Islet precursor cell (in vitro differentiated cells): ENCODE data around the gene BCL11A.

Source experiments
- DNase-seq: peaks from one replicate; pipeline ENCODE4 v3.0.0-alpha.2; 2018

Gene BCL11A

DNA sequence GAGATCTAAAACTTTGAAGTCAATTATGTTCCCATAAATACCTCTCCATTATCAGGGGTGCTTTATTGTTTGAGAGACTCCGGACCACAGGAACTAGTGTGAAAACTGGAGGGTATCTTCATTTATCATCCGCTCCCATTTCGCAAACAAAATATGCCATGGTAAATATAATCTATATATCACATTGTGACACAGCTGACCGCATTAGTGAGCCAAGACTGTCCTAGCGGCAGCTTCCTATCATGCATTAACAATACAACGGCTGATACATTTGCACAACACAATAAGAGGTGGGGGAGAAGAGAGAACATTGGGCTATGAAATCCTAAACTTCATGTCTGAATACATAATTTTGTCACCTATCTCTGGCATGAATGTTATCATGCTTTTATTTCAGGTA is 29.5 kb downstream of the BCL11A start:
- no peak for DNase-seq

DNA sequence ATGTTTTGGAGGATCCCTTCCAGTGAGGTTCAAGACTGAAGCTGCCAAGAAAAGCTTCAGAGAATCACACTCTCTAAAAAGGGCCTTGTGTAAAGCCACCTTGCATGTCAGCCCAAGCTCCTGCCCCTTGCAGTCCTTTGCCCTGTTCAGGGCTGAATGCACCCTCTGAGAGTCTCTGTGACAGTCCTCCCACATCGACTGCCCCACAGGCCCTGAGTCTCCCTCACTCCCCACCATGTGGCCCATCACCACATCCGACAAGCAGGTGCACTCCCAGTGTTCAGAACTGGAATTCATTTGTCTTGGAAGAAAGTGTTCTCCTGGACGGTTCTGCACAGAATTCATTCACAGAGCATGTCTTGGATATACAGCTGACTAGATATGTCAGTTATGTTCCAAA is 31.0 kb downstream of the BCL11A start:
- DNase-seq = no peak

DNA sequence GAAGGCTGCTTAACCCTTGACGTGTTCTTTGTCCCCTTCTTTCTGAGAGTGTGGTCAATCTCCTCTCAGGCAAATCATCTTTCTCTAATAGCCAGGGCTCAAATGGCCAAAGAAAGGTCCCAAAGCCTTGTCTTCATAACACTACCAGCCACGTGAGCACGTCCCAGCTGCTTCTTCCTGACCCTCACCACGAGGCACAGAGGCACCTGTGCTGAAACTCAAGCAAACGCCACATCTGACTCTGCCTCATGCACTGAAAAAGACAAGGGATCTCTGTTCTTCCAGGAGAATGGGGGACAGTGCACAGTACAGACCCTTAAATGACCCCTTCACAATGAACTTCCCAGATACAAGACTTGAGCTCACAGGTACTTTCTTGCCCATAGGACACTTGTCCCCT is 31.8 kb downstream of the BCL11A start:
- DNase-seq = no peak

DNA sequence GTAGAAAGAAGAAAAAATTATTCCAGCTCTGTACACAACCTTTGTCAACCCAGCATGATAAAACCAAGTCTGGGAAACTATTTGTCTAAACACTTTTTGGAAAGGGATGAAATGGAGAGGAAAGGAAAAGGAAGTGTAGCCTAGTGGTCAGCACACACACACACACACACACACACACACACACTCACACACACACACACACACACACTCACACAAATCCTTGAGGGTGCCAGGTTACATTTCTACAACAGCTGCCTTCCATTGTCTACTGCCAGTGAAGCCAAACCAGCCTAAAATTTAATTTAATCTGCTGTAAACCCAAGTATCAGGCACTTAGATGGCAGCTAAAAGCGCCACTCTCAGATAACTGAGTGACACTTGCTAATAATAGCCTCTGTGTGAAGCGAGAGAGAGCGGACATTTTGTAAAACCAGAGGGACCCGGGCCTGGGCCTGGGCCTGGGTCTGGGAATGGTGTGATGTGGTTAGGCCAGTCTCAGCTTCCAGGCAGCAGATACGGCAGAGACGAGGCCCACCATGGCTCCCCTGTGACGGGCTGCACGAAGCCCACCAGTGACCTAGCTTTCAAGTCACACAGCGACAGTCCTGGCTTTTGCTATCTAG is 32.4 kb downstream of the BCL11A start:
- no peak for DNase-seq

DNA sequence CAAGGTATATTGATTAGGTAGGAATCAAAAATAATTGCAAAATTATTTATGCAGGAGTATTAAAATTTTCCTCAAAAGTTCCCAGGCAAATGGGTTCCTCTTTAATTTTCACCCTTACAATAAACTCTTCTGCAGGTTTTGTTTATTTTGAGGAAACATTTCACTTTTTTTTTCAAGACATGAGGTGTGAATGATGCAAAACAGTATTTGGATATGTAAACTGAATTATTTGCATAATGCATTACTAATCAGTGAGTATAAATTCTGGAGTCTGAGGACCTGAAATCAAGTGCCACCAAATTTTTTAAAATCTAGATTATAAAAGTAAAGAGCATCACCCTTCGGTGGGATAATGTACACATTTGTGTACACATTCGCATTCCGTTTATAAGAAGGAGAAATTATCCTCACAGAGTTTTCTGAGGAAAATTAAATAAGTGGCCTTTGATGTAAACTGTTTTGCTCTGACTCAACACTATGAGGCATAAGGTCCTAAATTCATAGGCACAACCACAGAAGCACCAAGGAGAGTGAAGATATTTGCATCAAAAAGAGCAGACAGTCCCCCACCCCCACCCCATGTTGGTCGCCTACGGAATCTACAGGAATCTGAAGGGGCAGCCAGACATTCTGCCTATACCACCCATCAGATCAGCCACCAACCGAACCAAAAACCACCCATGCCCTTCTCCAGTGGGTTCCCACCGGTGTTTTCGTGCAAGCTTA is 33.1 kb downstream of the BCL11A start:
- no peak for DNase-seq

DNA sequence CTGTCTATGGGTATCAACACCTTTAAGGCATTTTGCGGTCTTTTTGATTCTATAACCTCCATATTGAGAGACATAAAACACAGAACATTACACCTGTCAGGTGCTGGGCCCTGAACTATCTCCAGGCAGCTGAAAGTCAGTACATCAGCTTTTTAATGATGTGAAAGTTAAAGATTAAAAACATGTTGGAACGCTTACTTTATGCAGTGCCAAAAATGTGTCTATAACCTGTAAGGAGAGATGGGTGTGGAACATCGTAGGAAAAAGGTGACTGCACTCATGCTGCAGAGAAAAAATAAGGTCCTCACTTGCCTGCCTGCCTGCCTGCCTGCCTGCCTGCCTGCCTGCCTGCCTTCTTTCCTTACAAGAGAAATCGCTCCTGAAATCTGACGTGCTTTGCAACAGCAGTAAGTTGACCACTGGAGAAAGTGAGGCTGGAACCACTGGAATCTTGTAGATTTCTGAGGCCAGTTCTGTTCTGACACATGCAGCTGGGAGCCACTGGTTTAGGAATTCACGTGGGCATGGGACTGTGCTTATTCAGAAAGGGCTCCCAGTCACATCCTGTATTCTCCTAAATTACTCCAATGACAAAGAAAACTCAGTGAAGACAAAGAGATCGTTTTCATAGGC is 34.1 kb downstream of the BCL11A start:
- DNase-seq = no peak

DNA sequence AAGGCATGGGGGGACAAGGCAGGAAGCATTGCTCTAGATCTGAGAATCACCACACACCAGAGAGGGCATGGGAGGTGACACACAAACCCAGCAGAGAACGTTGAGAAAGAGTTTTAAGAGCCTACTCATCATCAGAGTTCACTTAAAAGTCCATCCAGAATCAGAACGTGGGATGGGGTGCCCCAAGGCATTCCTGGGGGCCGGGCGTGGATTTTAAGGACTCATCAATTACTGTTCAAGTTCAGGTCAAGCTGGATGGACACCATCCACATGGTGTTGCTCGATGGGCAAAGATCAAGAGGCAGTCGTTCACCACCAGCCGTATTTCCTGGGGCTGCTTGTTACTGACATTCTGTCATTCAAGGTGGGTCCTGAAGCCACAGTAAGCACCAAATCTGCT is 34.9 kb downstream of the BCL11A start:
- DNase-seq = no peak

DNA sequence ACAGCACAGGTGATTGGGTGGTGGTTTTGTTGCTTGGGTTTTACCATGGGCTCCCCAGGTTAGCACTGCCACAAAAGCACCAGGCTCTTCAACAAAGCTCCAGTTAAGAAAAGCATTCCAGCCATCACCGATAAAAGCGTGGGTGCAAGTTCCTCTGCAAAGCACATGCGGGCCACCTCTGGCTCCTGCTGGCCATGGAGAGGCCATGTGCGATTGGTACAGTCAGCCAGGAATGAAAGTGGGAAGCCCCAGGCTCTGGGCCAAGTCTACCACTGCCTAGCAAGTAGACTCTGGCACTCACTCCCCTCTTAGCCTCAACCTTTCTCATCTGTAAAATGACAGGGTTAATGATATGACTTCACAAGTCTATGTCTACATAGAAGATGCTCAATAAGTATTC is 36.0 kb downstream of the BCL11A start:
- DNase-seq = no peak

DNA sequence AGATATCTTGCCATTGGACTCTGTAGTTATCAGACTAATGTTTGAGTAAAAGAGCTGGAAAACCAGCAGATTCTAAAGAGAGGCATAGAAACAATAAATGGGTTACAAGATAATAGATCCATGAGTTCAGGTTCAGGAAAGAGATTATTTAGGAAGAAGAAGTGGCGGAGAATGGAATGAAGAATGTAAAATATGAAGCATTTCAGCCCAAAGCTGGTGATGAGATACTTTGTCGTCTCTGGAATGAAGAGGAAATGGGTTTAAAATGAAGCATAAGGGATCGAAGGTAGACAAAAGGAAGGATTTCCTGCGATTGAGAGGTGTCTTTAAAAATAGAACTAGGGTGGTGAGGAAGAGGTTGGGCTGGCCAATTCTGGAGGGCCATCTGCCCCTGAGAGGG is 36.6 kb downstream of the BCL11A start:
- DNase-seq = no peak

DNA sequence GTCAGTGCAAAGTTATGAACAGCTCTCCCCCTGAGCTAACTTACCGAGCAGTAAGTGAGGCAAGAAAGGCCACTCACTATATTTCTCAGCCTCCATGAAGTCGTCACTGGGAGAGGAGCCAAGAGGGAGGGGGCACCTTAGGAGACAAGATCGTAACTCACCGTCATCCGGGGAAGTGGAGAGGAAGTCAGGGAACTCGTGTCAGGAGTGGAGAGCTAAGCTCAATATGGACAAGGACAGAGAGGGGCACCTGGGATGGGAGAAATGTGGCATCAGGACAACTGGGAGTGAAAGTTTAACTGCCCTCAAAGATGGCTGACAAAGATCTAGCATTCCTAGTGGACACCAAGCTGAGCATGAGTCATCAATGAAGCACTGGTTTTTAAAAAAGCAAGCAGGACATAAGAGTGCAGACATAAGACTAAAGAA is 37.1 kb downstream of the BCL11A start:
- DNase-seq = no peak

DNA sequence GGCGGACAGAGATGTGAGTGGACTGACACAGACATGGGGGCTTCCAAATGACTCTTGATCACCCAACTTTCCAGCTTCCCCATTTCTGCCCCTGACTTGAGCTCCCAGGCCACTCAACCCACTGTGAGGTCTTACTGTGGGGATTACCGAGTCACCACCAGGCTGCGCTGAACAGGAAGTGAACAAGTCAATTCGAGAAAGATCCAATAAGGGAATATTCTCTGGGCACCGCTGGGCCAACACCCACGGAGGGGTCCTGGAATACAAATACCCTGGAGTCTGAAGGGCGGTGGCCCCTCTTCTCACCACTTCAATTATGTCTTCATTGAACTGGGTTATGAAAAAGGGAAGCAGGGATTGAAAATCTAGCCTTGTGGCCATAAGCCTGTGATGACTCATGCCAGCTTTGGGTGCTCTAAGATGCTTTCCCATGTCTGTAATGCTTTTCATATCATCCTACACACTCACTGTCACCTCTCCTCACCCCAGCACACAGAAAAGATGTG is 37.7 kb downstream of the BCL11A start:
- no peak for DNase-seq

DNA sequence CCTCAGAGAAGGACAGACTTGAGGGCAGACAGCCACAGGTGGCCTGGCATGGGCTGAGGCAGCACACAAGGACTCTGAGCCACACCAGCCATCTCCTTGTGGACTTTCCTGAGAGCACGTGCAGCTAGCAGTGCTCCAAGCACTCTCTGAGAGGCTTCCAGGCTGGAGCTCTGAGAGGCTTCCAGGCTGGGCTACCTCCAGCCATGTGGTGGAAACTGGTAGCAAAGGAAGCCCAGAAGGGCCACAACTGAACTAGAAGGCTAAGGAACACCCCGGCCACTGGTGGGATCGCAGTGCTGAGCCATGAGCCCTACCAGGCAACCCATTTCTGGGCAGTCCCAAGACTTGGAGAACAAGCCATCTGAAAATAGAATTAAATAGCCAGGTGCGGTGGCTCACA is 39.5 kb downstream of the BCL11A start:
- no peak for DNase-seq

DNA sequence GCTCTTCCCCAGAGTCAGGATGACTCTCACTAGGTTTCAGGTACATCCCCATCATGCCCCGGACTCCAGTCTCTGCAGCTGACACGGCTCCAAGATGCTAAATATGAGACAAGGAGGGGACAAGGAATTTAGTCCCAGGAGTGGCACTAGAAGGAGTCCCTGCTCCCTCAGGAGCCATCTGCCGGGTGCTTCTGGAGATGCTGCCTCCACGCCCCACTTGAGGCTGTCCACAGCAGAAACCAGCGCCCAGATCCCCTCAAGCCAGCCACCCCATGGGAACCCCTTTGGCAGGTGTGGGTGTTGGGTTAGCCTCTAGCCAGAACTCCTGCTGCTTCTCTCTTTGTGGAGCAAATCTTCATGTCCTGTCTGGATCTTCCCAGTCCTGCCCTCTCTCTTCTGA is 40.3 kb downstream of the BCL11A start:
- DNase-seq = no peak

DNA sequence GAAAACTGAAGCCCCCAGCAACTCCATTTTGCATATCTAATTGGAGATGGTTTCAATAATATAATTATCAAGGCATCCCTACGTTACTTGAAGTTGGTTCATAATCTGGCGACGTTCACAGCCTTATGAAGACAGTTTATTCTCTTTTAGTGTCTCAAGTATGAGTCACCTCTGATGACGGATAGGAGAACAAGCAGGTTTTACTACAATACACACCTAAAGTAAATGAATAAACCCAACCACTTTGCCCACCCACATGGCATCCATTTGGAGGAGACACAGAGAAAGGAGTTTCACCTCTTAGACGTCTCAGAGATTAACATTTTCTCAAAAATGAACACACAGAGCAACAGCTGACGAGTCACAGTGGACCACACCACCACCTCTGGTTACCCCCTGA is 40.8 kb downstream of the BCL11A start:
- no peak for DNase-seq

DNA sequence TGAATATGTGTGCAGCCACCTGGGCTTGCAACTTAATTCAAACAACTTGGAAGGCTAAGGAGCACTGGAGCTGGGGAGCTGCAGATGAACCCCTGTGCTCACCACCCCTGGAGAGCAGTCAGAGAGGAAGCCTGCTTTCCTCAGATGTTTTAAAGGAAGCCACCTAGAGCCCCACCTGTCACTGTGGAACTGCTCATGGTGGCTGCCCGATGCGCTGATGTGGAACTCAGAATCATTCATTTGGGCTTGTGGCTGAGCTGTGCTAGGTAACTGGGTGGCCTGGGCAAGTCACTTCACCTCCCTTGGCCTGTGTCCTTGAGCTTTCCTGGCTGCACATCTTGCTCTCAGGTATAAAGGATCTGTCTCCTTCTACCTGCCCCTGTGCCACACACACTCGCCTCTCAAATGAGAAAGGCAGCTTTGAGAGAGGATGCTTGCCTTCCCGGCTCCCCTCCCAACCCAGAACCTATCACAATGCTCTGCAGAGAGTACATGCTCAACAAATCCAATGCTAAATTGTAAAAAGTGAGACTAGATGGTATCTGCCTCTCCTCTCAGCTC is 41.3 kb downstream of the BCL11A start:
- DNase-seq = no peak

DNA sequence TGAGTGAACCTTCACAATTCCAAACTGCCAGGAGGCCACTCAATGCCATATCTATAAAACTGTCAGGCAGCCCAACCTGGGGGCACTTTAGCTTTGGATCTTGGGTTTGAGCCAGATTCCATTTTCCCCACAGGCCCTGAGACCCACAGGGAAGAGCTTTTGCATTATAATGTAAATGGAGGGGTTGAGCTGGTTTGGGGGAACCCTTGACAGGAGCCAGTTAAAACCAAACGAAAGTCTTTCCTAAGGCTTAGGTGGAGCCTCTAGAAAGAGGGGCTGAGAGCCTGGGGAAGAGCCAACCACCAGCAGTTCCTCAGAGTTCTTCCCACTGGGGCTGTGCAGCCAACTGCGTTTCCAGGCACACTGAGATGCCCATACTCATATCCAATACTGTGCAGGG is 42.7 kb downstream of the BCL11A start:
- DNase-seq = no peak

DNA sequence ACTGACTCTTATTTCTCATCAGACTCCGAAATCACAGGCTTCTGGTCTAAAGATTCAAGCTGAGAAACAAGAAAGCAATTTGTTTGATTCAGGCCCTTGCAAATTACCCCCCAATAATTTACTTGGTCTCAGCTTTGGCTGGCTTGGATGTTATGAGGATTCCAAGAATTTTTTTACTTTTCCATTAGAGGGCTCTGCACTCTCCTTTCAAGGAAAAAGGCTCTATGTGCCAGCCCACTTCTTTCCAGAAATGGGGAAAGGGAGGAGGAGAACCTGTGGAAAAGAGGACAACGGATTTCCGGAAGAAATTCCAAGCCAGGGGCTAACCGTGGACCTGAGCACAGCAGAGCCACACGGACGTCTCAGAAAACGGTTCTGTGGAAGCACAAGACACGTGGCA is 44.4 kb downstream of the BCL11A start:
- DNase-seq = no peak

DNA sequence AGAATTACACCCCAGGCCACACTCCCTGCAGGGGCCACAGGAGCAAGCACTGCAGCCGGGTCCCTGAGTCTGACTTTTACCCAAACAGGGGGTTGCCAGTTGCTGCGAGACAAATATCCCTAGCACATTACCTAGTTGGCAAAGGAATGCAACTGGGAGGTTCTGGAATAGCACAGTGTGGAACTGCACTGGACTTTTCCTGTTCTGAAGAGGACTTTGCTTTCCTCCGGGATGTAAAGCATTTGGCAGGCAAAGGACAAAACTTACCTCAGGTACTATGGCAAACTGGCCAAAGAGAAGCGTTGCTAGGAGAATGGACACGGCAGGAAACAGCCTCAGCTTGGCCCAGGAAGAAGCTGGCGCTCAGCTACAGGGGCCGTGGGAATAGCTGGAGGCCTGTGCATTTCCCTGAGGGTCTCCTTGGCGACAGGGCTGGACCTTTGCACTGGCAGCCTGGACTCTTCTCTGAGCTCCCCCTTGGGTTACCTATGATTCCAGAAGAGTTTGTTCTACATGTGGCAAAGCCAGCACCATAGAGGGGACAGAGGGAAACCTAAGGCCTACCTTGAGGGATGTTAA is 45.0 kb downstream of the BCL11A start:
- no peak for DNase-seq

DNA sequence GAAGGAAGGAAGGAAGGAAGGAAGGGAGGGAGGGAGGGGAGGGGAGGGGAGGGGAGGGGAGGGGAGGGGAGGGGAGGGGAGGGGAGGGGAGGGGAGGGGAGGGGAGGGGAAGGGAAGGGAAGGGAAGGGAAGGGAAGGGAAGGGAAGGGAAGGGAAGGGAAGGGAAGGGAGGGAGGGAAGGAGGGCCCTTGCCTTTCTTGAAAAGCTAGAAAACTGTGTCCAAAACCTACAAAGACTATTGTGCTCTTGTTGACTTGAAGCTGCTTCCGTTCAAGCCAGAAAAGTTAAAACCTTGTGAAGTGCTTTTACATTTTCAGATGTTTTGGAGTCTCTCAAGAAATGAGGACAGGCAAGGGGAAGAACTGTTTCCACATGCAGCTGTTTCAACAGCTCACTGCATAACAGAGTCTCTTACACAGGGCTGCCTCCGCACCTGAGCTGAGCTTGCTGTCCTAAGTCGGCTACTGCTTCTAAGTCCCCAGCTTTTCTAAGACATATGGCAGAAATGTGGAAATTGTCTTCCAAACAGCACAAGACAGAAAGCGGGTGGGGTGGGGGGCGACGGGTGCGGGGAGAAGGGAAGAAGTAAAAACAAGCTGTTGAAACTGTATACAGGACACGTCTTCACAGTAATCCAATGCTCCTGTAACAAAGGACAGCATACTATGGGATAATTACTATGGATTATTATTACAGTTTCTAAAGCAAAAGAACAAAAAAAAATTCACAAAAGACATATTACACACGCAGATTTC is 46.1 kb downstream of the BCL11A start:
- DNase-seq = no peak

DNA sequence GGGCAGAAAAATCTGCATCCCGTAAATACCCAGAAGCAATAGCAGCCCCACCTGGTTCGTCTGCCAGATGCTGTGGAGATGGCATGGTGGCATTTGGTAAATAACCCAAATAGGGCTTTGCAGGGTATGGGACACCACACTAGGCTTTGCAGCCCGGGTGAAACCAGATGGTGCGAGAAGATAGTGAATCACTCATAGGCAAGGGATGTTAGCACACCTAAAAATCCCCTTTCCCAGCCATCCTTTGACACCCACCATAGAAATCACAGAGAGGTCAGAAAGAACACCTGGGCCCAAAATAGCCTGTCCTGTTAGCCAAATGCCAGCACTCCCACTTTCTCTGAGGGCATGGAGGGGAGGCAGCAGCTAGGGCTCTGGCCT is 47.6 kb downstream of the BCL11A start:
- DNase-seq = no peak

DNA sequence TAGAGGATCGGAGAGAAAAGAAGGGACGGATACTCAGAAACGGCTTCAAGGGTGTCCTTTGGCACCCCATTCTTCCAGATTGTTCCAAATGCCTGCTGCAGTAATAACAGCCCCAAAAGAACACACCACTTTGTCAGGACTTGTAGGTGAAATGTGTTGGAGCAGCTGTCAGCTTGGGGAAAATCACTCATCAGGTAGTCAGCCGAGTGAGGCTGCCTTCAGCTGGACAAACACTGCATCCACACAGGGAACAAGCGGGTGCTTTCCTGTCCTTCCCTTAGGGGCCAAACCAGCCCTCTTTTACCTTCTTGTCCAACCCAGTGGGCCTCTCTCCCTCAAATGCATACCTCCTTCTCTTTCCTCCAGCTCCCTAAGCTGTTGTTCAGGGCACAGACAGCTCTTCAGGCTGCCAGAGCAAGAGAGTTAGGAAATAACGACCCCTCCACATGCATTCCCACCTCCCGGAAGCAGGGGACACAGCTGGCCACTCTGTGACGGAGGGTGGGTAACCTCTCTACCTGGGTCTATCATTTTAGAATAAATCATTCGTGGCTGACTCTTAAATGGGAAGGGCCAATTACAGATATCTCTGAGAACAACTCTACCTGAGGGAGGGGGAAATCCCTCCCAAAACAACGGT is 48.1 kb downstream of the BCL11A start:
- no peak for DNase-seq

DNA sequence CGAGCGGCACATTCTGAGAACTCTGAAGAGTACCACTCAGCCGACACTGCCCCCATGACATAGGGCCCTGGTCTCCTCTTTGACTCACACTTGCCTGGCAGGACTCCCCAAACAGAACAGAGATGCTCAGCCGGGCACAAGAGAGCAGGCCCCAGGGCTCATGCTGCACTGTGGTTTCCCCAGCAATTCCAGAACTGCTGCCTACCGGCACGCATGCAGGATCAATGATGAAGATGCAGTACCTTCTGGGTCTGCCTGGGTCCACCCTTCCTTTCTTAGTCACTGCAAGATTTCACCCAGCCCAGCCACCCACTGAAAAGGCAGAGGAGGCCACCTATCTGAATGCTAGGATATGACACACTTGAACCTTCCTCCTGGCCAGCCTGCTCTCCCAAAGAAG is 49.4 kb downstream of the BCL11A start:
- no peak for DNase-seq
